Measurements from ENCODE around the gene PSMB9. TPM values are rescaled to one million over a fixed set of nuclear protein-coding genes. Genes with fewer than 3 reads are reported as not detected.
A peak's percentile ranks its signal among the peaks of the same experiment; 100 is the strongest.
"Not testable (repeated sequence)": the region's sequence is repeated elsewhere in the genome, so short reads cannot be mapped to it uniquely, and the experiment has no call there.

Gene PSMB9
- polyA plus RNA-seq, 1 donor from 2014 or later: 695 TPM

GRCh38 chr6:32860674-32861073 lies 6.7 kb downstream of the PSMB9 start:
- H3K9me3 Mint-ChIP-seq: no peaks in the 10 kb centered on the region
- peaks cover 20 to 48% (median 27%) of the 10 kb centered on the region in 3 donors for H3K4me1 Mint-ChIP-seq
- peak overlapping the region; percentile 43 to 84 (median 71) for H3K27ac Mint-ChIP-seq
- H3K4me3 Mint-ChIP-seq: peak overlapping the region in 1 of 4 donors; percentile 50
- H3K27me3 Mint-ChIP-seq: no peaks in the 10 kb centered on the region
- peaks cover 8% of the 10 kb centered on the region for H3K36me3 Mint-ChIP-seq

GRCh38 chr6:32862725-32863124 lies 8.7 kb downstream of the PSMB9 start:
- H3K9me3 Mint-ChIP-seq: no peaks in the 10 kb centered on the region
- no peak overlapping the region for H3K4me3 Mint-ChIP-seq
- H3K4me1 Mint-ChIP-seq: peaks cover 33 to 53% (median 40%) of the 10 kb centered on the region in 3 donors
- peak overlapping the region in 1 of 3 donors; percentile 53 for H3K27ac Mint-ChIP-seq
- peaks cover 8% of the 10 kb centered on the region for H3K36me3 Mint-ChIP-seq
- H3K27me3 Mint-ChIP-seq: no peaks in the 10 kb centered on the region

GRCh38 chr6:32865724-32866443 lies 11.9 kb downstream of the PSMB9 start:
- Mint-ChIP-seq H3K9me3 (no peaks in the 10 kb centered on the region), H3K27me3 (no peaks in the 10 kb centered on the region), H3K4me3 (peak overlapping the region in 1 of 4 donors; percentile 78), H3K4me1 (peaks cover 25 to 36% (median 33%) of the 10 kb centered on the region in 3 donors), H3K27ac (peak overlapping the region; percentile 78 to 96 (median 90)), H3K36me3 (peaks cover 3% of the 10 kb centered on the region)

- Mint-ChIP-seq H3K27ac (peak overlapping the region; percentile 84 to 96 (median 90)), H3K4me1 (peaks cover 25 to 33% (median 31%) of the 10 kb centered on the region in 3 donors), H3K4me3 (peak overlapping the region; percentile 41 to 89 (median 65)), H3K36me3 (peaks cover 4% of the 10 kb centered on the region), H3K9me3 (peaks cover 0 to 3% (median 0%) of the 10 kb centered on the region in 3 donors), H3K27me3 (no peaks in the 10 kb centered on the region)
Observed at GRCh38 chr6:32867022-32867477, 13.1 kb downstream of the PSMB9 start.

GRCh38 chr6:32867554-32868256 lies 13.7 kb downstream of the PSMB9 start:
- Mint-ChIP-seq H3K27me3 (no peaks in the 10 kb centered on the region), H3K9me3 (peaks cover 0 to 8% (median 0%) of the 10 kb centered on the region in 3 donors), H3K4me1 (peaks cover 27 to 33% (median 31%) of the 10 kb centered on the region in 3 donors), H3K4me3 (peak overlapping the region in 3 of 4 donors; percentile 48 to 89 (median 82)), H3K36me3 (peaks cover 4% of the 10 kb centered on the region), H3K27ac (peak overlapping the region; percentile 84 to 96 (median 90))

- H3K27me3 Mint-ChIP-seq: no peaks in the 10 kb centered on the region
- H3K4me1 Mint-ChIP-seq: peaks cover 27 to 31% (median 31%) of the 10 kb centered on the region in 3 donors
- H3K9me3 Mint-ChIP-seq: peaks cover 0 to 8% (median 0%) of the 10 kb centered on the region in 3 donors
- H3K27ac Mint-ChIP-seq: peak overlapping the region in 2 of 3 donors; percentile 84 to 96
- H3K4me3 Mint-ChIP-seq: peak overlapping the region in 1 of 4 donors; percentile 23
- peaks cover 4% of the 10 kb centered on the region for H3K36me3 Mint-ChIP-seq
Observed at GRCh38 chr6:32868257-32868788, 14.3 kb downstream of the PSMB9 start.

GRCh38 chr6:32873947-32874346 lies 20.0 kb downstream of the PSMB9 start:
- not testable (repeated sequence) for H3K4me3 Mint-ChIP-seq, H3K9me3 Mint-ChIP-seq, H3K27ac Mint-ChIP-seq, H3K36me3 Mint-ChIP-seq, H3K27me3 Mint-ChIP-seq, H3K4me1 Mint-ChIP-seq

- peaks cover 0 to 5% (median 5%) of the 10 kb centered on the region in 3 donors for H3K9me3 Mint-ChIP-seq
- H3K27me3 Mint-ChIP-seq: peaks cover 2% of the 10 kb centered on the region
- H3K27ac Mint-ChIP-seq: no peak overlapping the region
- H3K4me3 Mint-ChIP-seq: no peak overlapping the region
- H3K36me3 Mint-ChIP-seq: peaks cover 4% of the 10 kb centered on the region
- H3K4me1 Mint-ChIP-seq: peaks cover 14 to 21% (median 15%) of the 10 kb centered on the region in 3 donors
Observed at GRCh38 chr6:32876603-32877002, 22.6 kb downstream of the PSMB9 start.

- Mint-ChIP-seq H3K9me3 (no peaks in the 10 kb centered on the region), H3K27me3 (peaks cover 2% of the 10 kb centered on the region), H3K4me3 (peak overlapping the region in 2 of 4 donors; percentile 66 to 76), H3K36me3 (peaks cover 4% of the 10 kb centered on the region), H3K27ac (no peak overlapping the region), H3K4me1 (peaks cover 14 to 17% (median 16%) of the 10 kb centered on the region in 3 donors)
Observed at GRCh38 chr6:32879691-32880090, 25.7 kb downstream of the PSMB9 start.

GRCh38 chr6:32880962-32881361 lies 27.0 kb downstream of the PSMB9 start:
- not testable (repeated sequence) for H3K9me3 Mint-ChIP-seq, H3K27ac Mint-ChIP-seq, H3K36me3 Mint-ChIP-seq, H3K27me3 Mint-ChIP-seq
- Mint-ChIP-seq H3K4me3 (peak overlapping the region in 1 of 4 donors; percentile 7), H3K4me1 (peaks cover 17 to 22% (median 17%) of the 10 kb centered on the region in 3 donors)

- H3K4me3 Mint-ChIP-seq: no peak overlapping the region
- peaks cover 2% of the 10 kb centered on the region for H3K36me3 Mint-ChIP-seq
- H3K27ac Mint-ChIP-seq: peak overlapping the region in 1 of 3 donors; percentile 40
- peaks cover 2% of the 10 kb centered on the region for H3K27me3 Mint-ChIP-seq
- no peaks in the 10 kb centered on the region for H3K9me3 Mint-ChIP-seq
- peaks cover 24 to 38% (median 26%) of the 10 kb centered on the region in 3 donors for H3K4me1 Mint-ChIP-seq
Observed at GRCh38 chr6:32882879-32883250, 28.9 kb downstream of the PSMB9 start.

- Mint-ChIP-seq H3K4me3 (no peak overlapping the region), H3K27me3 (peaks cover 2% of the 10 kb centered on the region), H3K27ac (no peak overlapping the region), H3K4me1 (peaks cover 27 to 43% (median 28%) of the 10 kb centered on the region in 3 donors), H3K36me3 (no peaks in the 10 kb centered on the region), H3K9me3 (no peaks in the 10 kb centered on the region)
Observed at GRCh38 chr6:32883789-32884188, 29.8 kb downstream of the PSMB9 start.

GRCh38 chr6:32885698-32886286 lies 31.8 kb downstream of the PSMB9 start:
- H3K4me3 Mint-ChIP-seq: peak overlapping the region in 1 of 4 donors; percentile 3
- H3K27me3 Mint-ChIP-seq: no peaks in the 10 kb centered on the region
- H3K4me1 Mint-ChIP-seq: peaks cover 22 to 40% (median 25%) of the 10 kb centered on the region in 3 donors
- no peaks in the 10 kb centered on the region for H3K9me3 Mint-ChIP-seq
- no peaks in the 10 kb centered on the region for H3K36me3 Mint-ChIP-seq
- peak overlapping the region in 2 of 3 donors; percentile 14 to 43 for H3K27ac Mint-ChIP-seq

GRCh38 chr6:32886681-32887383 lies 32.8 kb downstream of the PSMB9 start:
- Mint-ChIP-seq H3K9me3 (no peaks in the 10 kb centered on the region), H3K27me3 (no peaks in the 10 kb centered on the region), H3K4me1 (peaks cover 18 to 36% (median 22%) of the 10 kb centered on the region in 3 donors), H3K36me3 (no peaks in the 10 kb centered on the region), H3K27ac (no peak overlapping the region), H3K4me3 (no peak overlapping the region)
